CMK (cell line): Measurements from ENCODE around the gene SH3PXD2B.
"Not testable (repeated sequence)": the region's sequence is repeated elsewhere in the genome, so short reads cannot be mapped to it uniquely, and the experiment has no call there.

ENCODE experiments used
- DNase-seq: peaks from one replicate; pipeline ENCODE4 v3.0.0-alpha.2; 2010; ENCODE audit warnings: low read depth

The SH3PXD2B gene

GRCh38 chr5:172294831-172295230 lies 159.5 kb downstream of the SH3PXD2B start:
- DNase-seq, result no peak

GRCh38 chr5:172293745-172294342 lies 160.5 kb downstream of the SH3PXD2B start:
- DNase-seq, result no peak

DNA sequence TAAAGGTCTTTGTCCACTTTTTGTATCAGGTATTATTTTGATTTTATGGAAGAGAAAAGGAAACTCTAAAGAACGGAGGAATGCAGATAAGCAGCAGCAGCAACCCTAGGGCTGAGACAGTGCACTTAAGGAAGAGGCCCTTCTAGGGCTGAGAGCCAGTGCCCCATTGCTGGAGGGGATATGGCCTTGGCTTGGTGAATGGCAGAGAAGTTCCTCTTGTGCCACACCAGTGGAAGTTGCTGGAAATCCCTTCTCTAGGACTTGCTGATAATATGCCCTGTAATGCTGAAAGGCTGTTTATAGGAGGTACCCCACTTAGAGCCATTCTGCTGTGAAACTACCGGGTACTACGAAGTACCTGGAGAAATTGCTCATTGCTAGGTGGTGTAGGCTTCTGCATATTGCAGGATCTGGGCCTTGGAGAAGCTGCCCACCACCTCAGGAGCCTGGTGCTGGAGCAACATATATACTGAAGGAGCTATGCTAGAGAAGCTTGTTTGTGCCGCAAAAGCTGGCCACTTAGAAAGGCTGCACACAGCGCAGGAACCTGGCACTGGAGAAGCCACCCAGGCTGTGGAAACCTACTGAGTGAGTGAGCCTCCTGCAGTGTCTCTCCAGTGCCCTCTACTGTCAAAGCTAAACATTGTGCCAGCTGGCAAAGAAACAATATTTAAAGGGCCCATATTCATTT lies 161.1 kb downstream of the SH3PXD2B start:
- no peak for DNase-seq

- not testable (repeated sequence) for DNase-seq
These were observed 162.5 kb downstream of the SH3PXD2B start for GRCh38 chr5:172291837-172292236.

- no peak for DNase-seq
These were observed 165.9 kb downstream of the SH3PXD2B start for GRCh38 chr5:172288465-172288864.

- not testable (repeated sequence) for DNase-seq
These were observed 167.2 kb downstream of the SH3PXD2B start for GRCh38 chr5:172287140-172287539.

DNA sequence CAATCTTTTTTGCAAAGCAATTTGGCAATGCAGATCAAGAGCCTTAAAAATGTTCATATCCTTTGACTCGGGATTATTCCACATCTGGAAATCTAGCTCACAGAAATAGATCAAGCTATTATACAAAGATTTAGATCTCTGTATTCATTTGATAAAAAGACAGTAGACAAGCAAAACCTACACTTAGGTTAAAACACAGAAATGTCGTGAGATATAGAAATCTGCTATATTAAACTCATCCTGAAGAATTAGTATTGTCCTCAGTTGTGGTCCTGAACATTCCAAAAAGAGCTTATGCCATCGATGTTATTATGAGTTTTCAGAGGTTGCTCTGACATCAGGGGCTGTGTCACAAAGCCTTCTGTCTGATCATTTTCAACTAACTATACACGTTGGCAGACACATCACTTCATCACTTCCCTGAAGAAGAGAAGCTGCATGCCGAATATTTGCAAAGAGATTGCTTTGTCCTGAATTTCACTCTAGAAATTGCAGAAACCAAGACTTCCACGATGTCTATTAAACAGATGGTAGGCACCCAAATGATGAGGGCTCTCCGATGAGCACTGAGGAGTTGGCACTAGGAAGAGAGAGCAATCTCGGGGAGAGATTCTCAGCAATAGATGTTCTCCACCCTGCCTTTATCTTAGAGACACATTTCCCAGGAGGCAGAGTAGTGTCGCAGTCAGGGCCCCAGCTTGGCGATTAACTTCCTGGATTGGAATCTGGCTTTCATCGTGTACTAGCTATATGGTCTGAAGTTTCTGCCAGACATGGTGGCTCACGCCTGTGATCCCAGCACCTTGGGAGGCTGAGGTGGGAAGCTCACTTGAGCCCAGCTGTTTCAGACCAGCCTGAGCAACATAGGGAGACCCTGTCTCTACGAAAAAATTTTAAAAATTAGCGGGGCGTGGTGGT lies 168.8 kb downstream of the SH3PXD2B start:
- no peak for DNase-seq

GRCh38 chr5:172284611-172284980 lies 169.7 kb downstream of the SH3PXD2B start:
- no peak for DNase-seq

DNA sequence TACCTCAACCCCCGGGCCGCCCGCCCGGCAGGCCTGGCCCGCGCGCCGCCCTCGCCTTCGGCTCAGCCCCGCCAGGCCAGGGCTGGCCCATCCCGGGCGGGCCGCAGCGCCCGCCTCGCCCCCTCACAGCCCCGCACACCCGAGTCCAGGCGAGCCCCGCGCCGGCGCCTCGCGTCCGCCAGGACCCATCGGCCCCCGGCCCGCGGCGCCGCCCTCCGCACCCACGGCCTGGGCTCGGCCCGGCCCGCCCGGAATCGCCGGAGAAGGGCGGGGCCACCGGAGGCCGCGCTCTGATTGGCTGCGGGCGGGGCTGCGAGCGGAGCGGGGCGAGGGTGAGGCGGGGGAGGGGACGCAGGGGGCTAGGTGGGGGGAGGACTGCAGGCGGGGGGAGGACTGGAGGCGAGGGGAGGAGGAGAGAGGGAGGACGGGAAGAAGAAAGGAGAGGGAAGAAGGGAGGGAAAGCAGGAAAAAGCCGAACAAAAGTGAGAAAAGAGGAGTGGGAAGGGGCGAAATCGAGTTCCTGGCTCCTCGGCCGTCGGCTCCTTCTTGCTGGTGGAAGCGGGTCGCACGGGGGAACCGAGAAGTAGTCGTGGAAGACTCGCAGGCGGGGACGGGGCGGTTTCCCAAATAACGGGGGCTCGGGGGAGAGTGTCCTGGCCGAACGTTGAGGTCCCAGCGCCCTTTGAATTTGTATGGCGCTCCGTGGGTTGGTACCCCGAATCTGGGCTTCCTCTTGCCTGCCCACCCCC lies 170.3 kb downstream of the SH3PXD2B start:
- DNase-seq, result no peak

GRCh38 chr5:172283020-172283861 lies 171.1 kb downstream of the SH3PXD2B start, which contains the start of gene UBTD2:
Gene UBTD2, minus strand, starts transcription at chr5:172283764. Its CDS starts 99 bp downstream, at chr5:172283665.
- DNase-seq, result no peak

DNA sequence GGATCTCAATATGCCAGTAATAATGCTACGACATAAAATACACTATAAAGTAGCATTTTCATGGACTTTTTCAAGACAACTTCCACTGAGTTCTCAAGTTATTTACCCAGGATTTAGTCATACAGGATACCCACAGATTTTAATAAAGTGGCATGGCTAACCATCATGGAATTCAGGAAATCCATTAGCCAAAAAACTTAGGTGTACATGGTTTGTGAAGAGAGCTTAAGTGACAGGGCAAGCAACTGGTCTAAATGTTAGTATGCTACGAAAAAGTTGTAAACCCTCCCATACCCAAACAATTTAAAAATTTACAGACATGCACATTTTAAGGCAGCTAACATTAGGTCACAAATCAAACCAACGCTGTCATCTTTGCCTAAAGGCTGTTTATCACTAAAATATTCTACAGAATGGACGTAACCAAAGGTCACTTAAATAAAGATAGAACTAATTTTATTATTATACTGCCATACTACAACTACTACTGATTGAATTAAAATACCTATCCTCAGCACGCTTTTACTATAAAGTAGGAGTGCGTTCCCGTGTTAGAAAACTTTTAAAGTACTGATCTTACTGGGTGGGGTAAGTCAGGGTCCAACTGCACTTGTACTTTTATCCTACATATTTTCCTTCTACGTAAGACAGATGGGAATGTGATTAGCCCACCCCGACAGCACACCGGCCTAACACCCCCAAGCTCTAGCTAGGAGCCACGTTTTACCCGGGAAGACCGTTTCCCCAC lies 171.9 kb downstream of the SH3PXD2B start:
- no peak for DNase-seq

DNA sequence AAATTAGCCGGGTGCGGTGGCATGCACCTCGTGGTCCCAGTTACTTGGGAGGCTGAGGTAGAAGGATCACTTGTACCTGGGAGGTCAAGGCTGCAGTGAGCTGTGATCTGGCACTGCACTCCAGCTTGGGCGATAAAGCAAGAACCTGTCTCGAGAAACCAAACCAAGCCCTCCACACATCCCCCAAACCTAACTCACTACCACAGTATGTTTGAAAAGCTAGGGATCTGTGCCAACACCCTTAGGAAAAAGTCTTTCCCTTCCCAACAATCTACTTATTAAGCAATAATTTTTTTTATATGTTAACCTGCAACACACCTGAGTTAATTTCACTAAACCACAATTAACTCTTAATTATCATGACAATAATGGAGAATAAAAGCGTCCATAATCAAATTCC lies 173.0 kb downstream of the SH3PXD2B start:
- DNase-seq, result no peak

- no peak for DNase-seq
These were observed 173.4 kb downstream of the SH3PXD2B start for GRCh38 chr5:172280929-172281328.

DNA sequence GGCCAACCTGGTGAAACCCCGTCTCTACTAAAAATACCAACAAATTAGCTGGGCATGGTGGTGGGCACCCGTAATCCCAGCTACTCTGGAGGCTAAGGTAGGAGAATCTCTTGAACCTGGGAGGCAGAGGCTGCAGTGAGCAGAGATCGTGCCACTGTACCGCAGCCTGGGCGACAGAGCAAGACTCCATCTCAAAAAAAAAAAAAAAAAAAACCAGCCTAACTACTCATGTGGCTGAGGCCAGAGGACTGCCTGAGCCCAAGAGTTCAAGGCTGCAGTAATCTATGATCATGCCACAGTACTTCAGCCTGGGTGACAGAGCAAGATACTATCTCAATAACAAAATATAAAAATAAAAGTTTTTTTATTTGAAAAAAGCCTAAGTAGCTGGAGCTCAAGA lies 174.0 kb downstream of the SH3PXD2B start:
- no peak for DNase-seq

DNA sequence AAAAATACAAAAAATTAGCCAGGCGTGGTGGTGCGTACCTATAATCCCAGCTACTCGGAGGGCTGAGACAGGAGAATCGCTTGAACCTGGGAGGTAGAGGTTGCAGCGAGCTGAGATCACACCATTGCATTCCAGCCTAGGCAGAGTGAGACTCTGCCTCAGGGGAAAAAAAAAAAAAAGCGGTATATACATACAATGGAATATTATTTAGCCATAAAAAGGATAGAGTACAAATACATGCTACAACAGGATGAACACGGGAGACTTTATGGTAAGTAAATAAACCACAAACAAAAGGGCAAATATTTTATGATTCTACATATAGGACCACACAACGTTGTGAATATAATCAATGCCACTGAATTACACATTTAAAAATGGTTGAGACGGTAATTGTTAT lies 176.0 kb downstream of the SH3PXD2B start:
- DNase-seq, result no peak

DNA sequence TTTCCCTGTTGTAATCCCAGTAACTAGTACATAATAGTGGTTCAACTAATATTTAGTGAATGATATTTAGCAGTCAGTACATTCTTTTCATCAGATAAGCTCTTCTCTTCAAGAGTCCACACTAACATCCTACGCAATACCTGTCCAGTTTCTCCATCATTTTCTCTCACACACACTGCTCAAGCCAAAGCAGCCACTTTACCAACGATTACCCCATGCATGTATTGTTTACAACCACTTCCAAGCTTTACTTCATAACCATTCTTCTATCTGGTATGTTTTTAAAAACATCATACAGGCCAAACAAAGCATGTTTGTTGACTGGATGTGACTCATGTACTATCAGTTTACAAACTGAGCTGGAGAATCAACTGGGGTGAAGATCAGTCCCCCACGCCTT lies 178.1 kb downstream of the SH3PXD2B start:
- DNase-seq, result no peak
